ENCODE measurements around the gene FAM193A.
"Not testable (repeated sequence)": the region's sequence is repeated elsewhere in the genome, so short reads cannot be mapped to it uniquely, and the experiment has no call there.

DNA sequence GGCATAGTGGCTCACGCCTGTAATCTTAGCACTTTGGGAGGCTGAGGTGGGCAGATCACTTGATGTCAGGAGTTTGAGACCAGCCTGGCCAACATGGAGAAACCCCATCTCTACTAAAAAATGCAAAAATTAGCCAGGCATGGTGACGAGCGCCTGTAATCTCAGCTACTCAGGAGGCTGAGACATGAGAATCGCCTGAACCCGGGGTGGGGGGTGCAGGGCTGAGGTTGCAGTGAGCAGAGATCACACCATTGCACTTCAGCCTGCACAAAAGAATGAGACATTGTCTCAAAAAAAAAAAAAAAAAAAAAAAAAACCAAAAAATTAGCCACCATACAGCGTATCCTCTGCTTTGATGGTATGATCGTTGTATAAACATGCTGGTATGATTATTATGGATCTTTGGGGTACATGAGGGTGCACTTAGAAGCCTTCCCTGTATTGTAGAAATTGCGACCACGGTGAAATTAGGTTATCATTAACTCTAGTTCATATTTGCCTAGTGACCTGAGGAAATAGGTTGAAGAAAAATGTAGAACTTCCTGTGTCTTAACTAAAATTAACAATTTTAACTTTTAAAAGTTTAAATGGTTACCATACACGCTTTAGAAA lies 7.2 kb downstream of the FAM193A start:
- TF ChIP-seq POLR2AphosphoS5, CTCF, POLR2A (IDR thresholded peaks at IDR 0.05): not testable (repeated sequence)
